ENCODE data around the gene FILIP1.

DNA sequence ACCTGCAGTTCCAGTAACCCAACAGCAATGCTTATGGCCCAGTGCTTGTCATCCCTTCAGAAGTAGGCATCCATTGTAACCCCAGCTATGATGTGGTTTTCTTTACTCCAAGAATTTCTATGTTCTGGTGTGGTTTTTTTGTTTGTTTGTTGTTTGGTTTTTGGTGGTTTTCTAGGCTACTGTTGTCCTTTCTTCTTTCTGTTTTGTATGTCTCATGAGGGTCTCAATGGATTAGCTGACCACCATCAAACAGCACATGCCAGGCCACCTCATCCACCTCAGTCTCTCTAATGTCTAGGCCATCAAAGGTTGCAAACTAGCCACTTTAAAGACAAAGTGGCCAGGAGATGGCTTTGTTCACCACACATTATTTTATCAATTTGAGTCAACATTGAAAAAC, 149.6 kb downstream of the FILIP1 start:
- TF ChIP-seq GATA3 (IDR thresholded peaks at IDR 0.05; ENCODE audit: low read depth, low read length), result no peak
- no peak for TF ChIP-seq GATA2 (IDR thresholded peaks at IDR 0.05; ENCODE audit: low read depth, low read length)
